ENCODE data around the gene FSTL4. TPM values are rescaled to one million over a fixed set of nuclear protein-coding genes. Genes with fewer than 3 reads are reported as not detected.

The FSTL4 gene
- total and polyA plus RNA-seq, 2 of the 4 experiments (the other 2 are of a cell fraction): 0.18 TPM; not detected in 1

DNA sequence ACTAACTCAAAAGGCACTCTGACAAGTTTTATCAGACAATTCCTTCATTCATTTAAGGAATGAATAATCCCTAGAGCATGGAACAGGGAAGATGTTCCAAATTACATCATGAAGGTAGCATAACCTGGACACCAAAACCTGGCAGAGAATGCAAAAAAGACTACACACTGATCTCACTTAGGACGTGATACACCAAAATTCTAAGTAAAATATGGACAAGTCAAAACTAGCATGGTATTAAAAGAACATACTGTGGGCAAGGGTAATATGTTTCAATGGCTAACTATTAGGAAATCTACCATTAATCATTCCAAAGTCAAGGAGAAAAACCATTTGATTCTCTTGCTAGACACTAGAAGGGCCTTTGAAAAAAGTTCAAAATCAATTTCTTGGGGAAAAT lies 384.0 kb downstream of the FSTL4 start:
- POLR2A ChIA-PET (ENCODE audit: unreplicated experiment): no interaction called here
- dilution Hi-C loops (cut with HindIII; ENCODE audit: low sequenced_read_pairs, unreplicated experiment): no loop called here
- CTCF ChIA-PET: no interaction called here

More for the DNA sequence above, 384.0 kb downstream of the FSTL4 start:
- Histone ChIP-seq H4K5ac (ENCODE audit: low read depth, low read length) (no peak overlapping the region), H3K9ac (ENCODE audit: low read depth, low read length) (no peak overlapping the region), H3K9me3 (ENCODE audit: control insufficient read depth, insufficient read depth, low read length) (no peaks in the 10 kb centered on the region), H3K4ac (ENCODE audit: low read depth, low read length) (no peak overlapping the region), H3K4me2 (ENCODE audit: low read depth, low read length) (no peak overlapping the region), H3K36me3 (ENCODE audit: control insufficient read depth, insufficient read depth, low read length) (no peaks in the 10 kb centered on the region), H4K91ac (ENCODE audit: insufficient read depth, low read depth, low read length) (no peak overlapping the region), H3K9me1 (ENCODE audit: insufficient read depth, low read length) (peaks cover 10% of the 10 kb centered on the region; the same call in 1 of the 2 replicates), H2AK5ac (ENCODE audit: low read depth, low read length) (no peak overlapping the region), H3K18ac (ENCODE audit: low read depth, low read length) (no peak overlapping the region), H4K20me1 (ENCODE audit: insufficient read depth, low read length) (no peaks in the 10 kb centered on the region), H2AK9ac (replicated peaks; ENCODE audit: low read depth, low read length, poor library complexity) (no peak overlapping the region), H3K14ac (replicated peaks; ENCODE audit: low read depth, low read length) (no peak overlapping the region), H2BK5ac (ENCODE audit: low read depth, low read length, poor library complexity, severe bottlenecking) (no peak overlapping the region), H2BK20ac (ENCODE audit: low read depth, low read length) (no peak overlapping the region), H3K4me3 (ENCODE audit: insufficient read depth, low read depth, low read length) (no peak overlapping the region), H3K27ac (ENCODE audit: insufficient read depth, low read length) (no peak overlapping the region), H3K4me1 (ENCODE audit: control insufficient read depth, insufficient read depth, low read length) (peaks cover 17% of the 10 kb centered on the region), H2BK15ac (ENCODE audit: low read depth, low read length) (no peak overlapping the region), H3K56ac (ENCODE audit: extremely low read depth, insufficient read depth, low read length) (no peak overlapping the region), H2AFZ (replicated peaks; ENCODE audit: low read length, poor library complexity) (no peak overlapping the region), H3K27me3 (ENCODE audit: control insufficient read depth, insufficient read depth, low read length) (no peaks in the 10 kb centered on the region), H2BK120ac (ENCODE audit: low read depth, low read length) (no peak overlapping the region), H4K8ac (ENCODE audit: low read depth in 2 of 2, low read length in 2 of 2) (no peak overlapping the region), H3K79me1 (ENCODE audit: low read depth in 1 of 2, low read length in 2 of 2) (no peaks in the 10 kb centered on the region), H3K23ac (ENCODE audit: low read depth, low read length) (no peak overlapping the region)
- no CpG with 5 or more reads among the region's 1 CpG for WGBS, 2 experiments (ENCODE audit: extremely low coverage in 2 of 2, insufficient read length in 1 of 2)
- no peak for ATAC-seq (ENCODE audit: low read depth)
- TF ChIP-seq SMC3 (IDR thresholded peaks at IDR 0.05; ENCODE audit: low read depth, low read length) (no peak), RCOR1 (IDR thresholded peaks at IDR 0.05; ENCODE audit: insufficient replicate concordance, low read length) (no peak), MAZ (IDR thresholded peaks at IDR 0.05; ENCODE audit: borderline replicate concordance, low read depth, low read length) (no peak), MXI1 (IDR thresholded peaks at IDR 0.05; ENCODE audit: borderline replicate concordance, low read depth, low read length) (no peak), USF2 (IDR thresholded peaks at IDR 0.05; ENCODE audit: low read depth, low read length) (no peak), CEBPB (IDR thresholded peaks at IDR 0.05; ENCODE audit: low read depth, low read length) (no peak), POLR2A (IDR thresholded peaks at IDR 0.05; ENCODE audit: low read depth, low read length) (no peak), MAFK (IDR thresholded peaks at IDR 0.05; ENCODE audit: low read depth, low read length) (no peak), FOS (IDR thresholded peaks at IDR 0.05; ENCODE audit: low read depth, low read length) (no peak), BHLHE40 (IDR thresholded peaks at IDR 0.05; ENCODE audit: low read depth, low read length) (no peak), RFX5 (IDR thresholded peaks at IDR 0.05; ENCODE audit: low read depth, low read length) (no peak), CHD1 (IDR thresholded peaks at IDR 0.05; ENCODE audit: low read depth, low read length) (no peak), NFE2L2 (IDR thresholded peaks at IDR 0.05; ENCODE audit: low read depth, low read length) (no peak), RAD21 (IDR thresholded peaks at IDR 0.05; ENCODE audit: low read length) (no peak)
- TF ChIP-seq, protein P1, sequence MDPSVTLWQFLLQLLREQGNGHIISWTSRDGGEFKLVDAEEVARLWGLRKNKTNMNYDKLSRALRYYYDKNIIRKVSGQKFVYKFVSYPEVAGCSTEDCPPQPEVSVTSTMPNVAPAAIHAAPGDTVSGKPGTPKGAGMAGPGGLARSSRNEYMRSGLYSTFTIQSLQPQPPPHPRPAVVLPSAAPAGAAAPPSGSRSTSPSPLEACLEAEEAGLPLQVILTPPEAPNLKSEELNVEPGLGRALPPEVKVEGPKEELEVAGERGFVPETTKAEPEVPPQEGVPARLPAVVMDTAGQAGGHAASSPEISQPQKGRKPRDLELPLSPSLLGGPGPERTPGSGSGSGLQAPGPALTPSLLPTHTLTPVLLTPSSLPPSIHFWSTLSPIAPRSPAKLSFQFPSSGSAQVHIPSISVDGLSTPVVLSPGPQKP (IDR thresholded peaks at IDR 0.05; ENCODE audit: borderline replicate concordance, low read depth, low read length): no peak
- TF ChIP-seq, protein P2, sequence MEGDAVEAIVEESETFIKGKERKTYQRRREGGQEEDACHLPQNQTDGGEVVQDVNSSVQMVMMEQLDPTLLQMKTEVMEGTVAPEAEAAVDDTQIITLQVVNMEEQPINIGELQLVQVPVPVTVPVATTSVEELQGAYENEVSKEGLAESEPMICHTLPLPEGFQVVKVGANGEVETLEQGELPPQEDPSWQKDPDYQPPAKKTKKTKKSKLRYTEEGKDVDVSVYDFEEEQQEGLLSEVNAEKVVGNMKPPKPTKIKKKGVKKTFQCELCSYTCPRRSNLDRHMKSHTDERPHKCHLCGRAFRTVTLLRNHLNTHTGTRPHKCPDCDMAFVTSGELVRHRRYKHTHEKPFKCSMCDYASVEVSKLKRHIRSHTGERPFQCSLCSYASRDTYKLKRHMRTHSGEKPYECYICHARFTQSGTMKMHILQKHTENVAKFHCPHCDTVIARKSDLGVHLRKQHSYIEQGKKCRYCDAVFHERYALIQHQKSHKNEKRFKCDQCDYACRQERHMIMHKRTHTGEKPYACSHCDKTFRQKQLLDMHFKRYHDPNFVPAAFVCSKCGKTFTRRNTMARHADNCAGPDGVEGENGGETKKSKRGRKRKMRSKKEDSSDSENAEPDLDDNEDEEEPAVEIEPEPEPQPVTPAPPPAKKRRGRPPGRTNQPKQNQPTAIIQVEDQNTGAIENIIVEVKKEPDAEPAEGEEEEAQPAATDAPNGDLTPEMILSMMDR (conservative IDR thresholded peaks at IDR 0.05; ENCODE audit: low read depth, low read length): no peak
- in situ Hi-C loops (cut with MboI; ENCODE audit: low sequenced_read_pairs) (no loop called here), intact Hi-C loops (cut with micrococcal nuclease) (no loop called here)
- BruUV-seq (replicated peaks): no TSS peak
- no peak for DNase-seq

Measured in IMR-90 (cell line).